ENCODE measurements around the gene GSTM3. TPM values are rescaled to one million over a fixed set of nuclear protein-coding genes. Genes with fewer than 3 reads are reported as not detected.

Gene GSTM3
- total and polyA plus RNA-seq, 2 of the 13 experiments (the other 11 are each of a cell fraction or from before 2014, with no cell fraction given): 127 to 142 TPM

- peaks cover 24% of the 10 kb centered on the region for H3K79me2 ChIP-seq (ENCODE audit: insufficient read depth, low read length)
- H2AFZ ChIP-seq (ENCODE audit: low read length): no peak overlapping the region
- H3K9me3 ChIP-seq (ENCODE audit: low read length): no peaks in the 10 kb centered on the region
- DNase-seq (ENCODE audit: low spot score): no peak
- WGBS (ENCODE audit: low lambda C conversion rate): 55% methylated on average over 11 of the region's 11 CpGs
- peak overlapping the region; percentile 76 to 88 (median 79) for H3K4me3 ChIP-seq (replicated peaks in 1 of 3; ENCODE audit: insufficient read depth in 1 of 3, low read depth in 2 of 3, low read length in 3 of 3)
- ATAC-seq: peak; percentile 2; the same call in 2 of the 3 replicates
- H3K27me3 ChIP-seq (ENCODE audit: control insufficient read depth in 1 of 2, insufficient read depth in 2 of 2, low read length in 2 of 2): no peaks in the 10 kb centered on the region; a peak in 2 of 5 replicates
- ChIA-PET POLR2A (interaction anchor here (0.7 to 2.3 kb wide), 19 partner anchors 9 to 267 kb away, joined by 3 to 18 read pairs (median 4); partner anchors contain the start of genes AHCYL1, AMIGO1, GNAI3 and GSTM3), CTCF (ENCODE audit: low intra/inter-chr PET ratio, low total read pairs) (no interaction called here)
- no peaks in the 10 kb centered on the region for H4K20me1 ChIP-seq (ENCODE audit: insufficient read depth, low read length)
- peak overlapping the region; percentile 80 for H3K9ac ChIP-seq (ENCODE audit: insufficient read depth, low read depth, low read length)
- peak overlapping the region; percentile 74 for H3K27ac ChIP-seq (ENCODE audit: extremely low read length, insufficient read depth, low read length)
- H3K4me1 ChIP-seq (ENCODE audit: insufficient read depth, low read length): peaks cover 80% of the 10 kb centered on the region
- FAIRE-seq: peak; percentile 28
- intact Hi-C loops (cut with micrococcal nuclease; ENCODE audit: unreplicated experiment): loop anchor here (1.0 kb wide), 1 partner anchor 10 kb away; no protein-coding TSS in a partner anchor
- in situ Hi-C loops (cut with HindIII; ENCODE audit: extremely low pct_ligation_motif_present, low pct_unique_long_range_greater_than_20kb): no loop called here
- BruUV-seq (replicated peaks): TSS peak; percentile 63
- peaks cover 4 to 16% of the 10 kb centered on the region in 2 experiments; a peak in 2 of 5 replicates for H3K36me3 ChIP-seq (replicated peaks in 1 of 2; ENCODE audit: control insufficient read depth in 1 of 2, insufficient read depth in 2 of 2, low read length in 2 of 2)
- peak overlapping the region; percentile 92 for H3K4me2 ChIP-seq (ENCODE audit: low read depth, low read length)
- TF ChIP-seq ZNF737 (CRISPR knock-in tag; IDR thresholded peaks at IDR 0.05; ENCODE audit: borderline replicate concordance) (no peak), SKI (IDR thresholded peaks at IDR 0.05; ENCODE audit: partially characterized antibody) (no peak), ELK4 (CRISPR knock-in tag; IDR thresholded peaks at IDR 0.05; ENCODE audit: borderline replicate concordance) (no peak), ZMYM2 (CRISPR knock-in tag; IDR thresholded peaks at IDR 0.05) (no peak), YEATS4 (CRISPR knock-in tag; IDR thresholded peaks at IDR 0.05; ENCODE audit: borderline replicate concordance) (no peak), PREB (CRISPR knock-in tag; IDR thresholded peaks at IDR 0.05) (no peak), IRF9 (CRISPR knock-in tag; IDR thresholded peaks at IDR 0.05; ENCODE audit: borderline replicate concordance) (no peak), NFKBIZ (CRISPR knock-in tag; IDR thresholded peaks at IDR 0.05) (no peak), YY1 (IDR thresholded peaks at IDR 0.05; ENCODE audit: insufficient read depth, insufficient replicate concordance, low read depth, low read length) (no peak), ZNF772 (CRISPR knock-in tag; IDR thresholded peaks at IDR 0.05) (no peak), GATAD1 (CRISPR knock-in tag; IDR thresholded peaks at IDR 0.05) (0 out of 2 replicates have a peak, but pooled peaks have one; percentile 4), ZNF552 (CRISPR knock-in tag; IDR thresholded peaks at IDR 0.05; ENCODE audit: borderline replicate concordance) (no peak), ZNF18 (CRISPR knock-in tag; IDR thresholded peaks at IDR 0.05; ENCODE audit: insufficient replicate concordance) (peak; percentile 7), ZNF431 (CRISPR knock-in tag; IDR thresholded peaks at IDR 0.05; ENCODE audit: borderline replicate concordance, low read depth) (no peak), ZNF570 (CRISPR knock-in tag; IDR thresholded peaks at IDR 0.05; ENCODE audit: borderline replicate concordance) (no peak), TOPORS (CRISPR knock-in tag; IDR thresholded peaks at IDR 0.05) (no peak), CERS6 (CRISPR knock-in tag; IDR thresholded peaks at IDR 0.05) (no peak)
Observed at GRCh38 chr1:109762821-109763645, 22.2 kb upstream of the GSTM3 start.

Measured in HepG2 (cell line).